Mucosa of rectum (tissue), 2 donors: ENCODE results near the gene NWD2.

Experiments used
- H3K27ac ChIP-seq, 2 donors: one replicate each; pipeline ENCODE4 v1.7.0; 2013; ENCODE audit warnings: inconsistent platforms in 2 of 2, low read depth in 2 of 2, low read length in 2 of 2
- H3K27me3 ChIP-seq, 2 donors: one replicate each; pipeline ENCODE4 v1.7.0; 2013; ENCODE audit warnings: low read length in 2 of 2; ENCODE audit not compliant: control insufficient read depth in 2 of 2, insufficient read depth in 2 of 2
- H3K36me3 ChIP-seq, 2 donors: one replicate each; pipeline ENCODE4 v1.7.0; 2013; ENCODE audit warnings: low read length in 2 of 2; ENCODE audit not compliant: control insufficient read depth in 2 of 2, insufficient read depth in 2 of 2
- H3K4me1 ChIP-seq, 2 donors: one replicate each; pipeline ENCODE4 v1.7.0; 2013; ENCODE audit warnings: low read length in 2 of 2, mild to moderate bottlenecking in 1 of 2; ENCODE audit not compliant: control insufficient read depth in 2 of 2, insufficient read depth in 2 of 2
- H3K4me3 ChIP-seq, 2 donors: one replicate each; pipeline ENCODE4 v1.7.0; 2013; ENCODE audit warnings: low read length in 2 of 2
- H3K9ac ChIP-seq, 2 donors: one replicate each; pipeline ENCODE4 v1.7.0; 2013; ENCODE audit warnings: low read length in 2 of 2, low read depth in 1 of 2, mild to moderate bottlenecking in 1 of 2
- H3K9me3 ChIP-seq, 2 donors: one replicate each; pipeline ENCODE4 v1.7.0; 2013; ENCODE audit warnings: low read length in 2 of 2; ENCODE audit not compliant: control insufficient read depth in 2 of 2
- donor health status: healthy.
- donor health status: Normal muscosa, but diverticular disease.

Gene NWD2

GRCh38 chr4:37471971-37472370 lies 227.4 kb downstream of the NWD2 start:
- no peaks in the 10 kb centered on the region for H3K36me3 ChIP-seq
- no peak overlapping the region for H3K4me3 ChIP-seq
- no peak overlapping the region for H3K9ac ChIP-seq
- peak overlapping the region in 1 of 2 donors; percentile 11 for H3K27ac ChIP-seq
- peaks cover 4 to 25% of the 10 kb centered on the region in 2 donors for H3K4me1 ChIP-seq
- H3K27me3 ChIP-seq: no peaks in the 10 kb centered on the region
- no peaks in the 10 kb centered on the region for H3K9me3 ChIP-seq

GRCh38 chr4:37473807-37474206 lies 229.3 kb downstream of the NWD2 start:
- Histone ChIP-seq H3K27ac (no peak overlapping the region), H3K9ac (no peak overlapping the region), H3K36me3 (no peaks in the 10 kb centered on the region), H3K4me3 (no peak overlapping the region), H3K4me1 (peaks cover 0 to 20% of the 10 kb centered on the region in 2 donors), H3K9me3 (no peaks in the 10 kb centered on the region), H3K27me3 (no peaks in the 10 kb centered on the region)

- Histone ChIP-seq H3K27ac (no peak overlapping the region), H3K4me1 (peaks cover 0 to 12% of the 10 kb centered on the region in 2 donors), H3K4me3 (no peak overlapping the region), H3K9ac (no peak overlapping the region), H3K9me3 (no peaks in the 10 kb centered on the region), H3K27me3 (no peaks in the 10 kb centered on the region), H3K36me3 (no peaks in the 10 kb centered on the region)
Measured at GRCh38 chr4:37475087-37475486, 230.5 kb downstream of the NWD2 start.

GRCh38 chr4:37475776-37476175 lies 231.2 kb downstream of the NWD2 start:
- Histone ChIP-seq H3K9ac (no peak overlapping the region), H3K4me1 (peaks cover 0 to 12% of the 10 kb centered on the region in 2 donors), H3K27me3 (no peaks in the 10 kb centered on the region), H3K27ac (no peak overlapping the region), H3K36me3 (no peaks in the 10 kb centered on the region), H3K4me3 (no peak overlapping the region), H3K9me3 (no peaks in the 10 kb centered on the region)

GRCh38 chr4:37476256-37476655 lies 231.7 kb downstream of the NWD2 start:
- Histone ChIP-seq H3K36me3 (no peaks in the 10 kb centered on the region), H3K4me1 (peaks cover 0 to 8% of the 10 kb centered on the region in 2 donors), H3K9me3 (no peaks in the 10 kb centered on the region), H3K4me3 (no peak overlapping the region), H3K27me3 (no peaks in the 10 kb centered on the region), H3K27ac (no peak overlapping the region), H3K9ac (no peak overlapping the region)

- no peaks in the 10 kb centered on the region for H3K36me3 ChIP-seq
- H3K4me3 ChIP-seq: no peak overlapping the region
- H3K9ac ChIP-seq: no peak overlapping the region
Measured at GRCh38 chr4:37476691-37477090, 232.1 kb downstream of the NWD2 start.

GRCh38 chr4:37477126-37477525 lies 232.6 kb downstream of the NWD2 start:
- Histone ChIP-seq H3K27ac (no peak overlapping the region), H3K36me3 (no peaks in the 10 kb centered on the region), H3K9me3 (no peaks in the 10 kb centered on the region), H3K4me1 (peaks cover 0 to 5% of the 10 kb centered on the region in 2 donors), H3K9ac (no peak overlapping the region), H3K27me3 (no peaks in the 10 kb centered on the region), H3K4me3 (no peak overlapping the region)

More at GRCh38 chr4:37476691-37477090, 232.1 kb downstream of the NWD2 start:
- Histone ChIP-seq H3K27ac (no peak overlapping the region), H3K4me1 (peaks cover 0 to 5% of the 10 kb centered on the region in 2 donors), H3K9me3 (no peaks in the 10 kb centered on the region), H3K27me3 (no peaks in the 10 kb centered on the region)

GRCh38 chr4:37478151-37478550 lies 233.6 kb downstream of the NWD2 start:
- H3K4me1 ChIP-seq: peaks cover 0 to 5% of the 10 kb centered on the region in 2 donors
- no peaks in the 10 kb centered on the region for H3K36me3 ChIP-seq
- H3K9me3 ChIP-seq: no peaks in the 10 kb centered on the region
- no peaks in the 10 kb centered on the region for H3K27me3 ChIP-seq
- H3K27ac ChIP-seq: no peak overlapping the region
- H3K4me3 ChIP-seq: no peak overlapping the region
- no peak overlapping the region for H3K9ac ChIP-seq

GRCh38 chr4:37480509-37480908 lies 236.0 kb downstream of the NWD2 start:
- H3K27ac ChIP-seq: no peak overlapping the region
- no peaks in the 10 kb centered on the region for H3K36me3 ChIP-seq
- H3K9ac ChIP-seq: no peak overlapping the region
- H3K4me3 ChIP-seq: no peak overlapping the region
- H3K27me3 ChIP-seq: no peaks in the 10 kb centered on the region
- peaks cover 0 to 7% of the 10 kb centered on the region in 2 donors for H3K4me1 ChIP-seq
- no peaks in the 10 kb centered on the region for H3K9me3 ChIP-seq

- H3K36me3 ChIP-seq: no peaks in the 10 kb centered on the region
- no peak overlapping the region for H3K9ac ChIP-seq
- H3K27me3 ChIP-seq: no peaks in the 10 kb centered on the region
- no peak overlapping the region for H3K4me3 ChIP-seq
- H3K27ac ChIP-seq: no peak overlapping the region
- H3K4me1 ChIP-seq: peaks cover 5 to 17% of the 10 kb centered on the region in 2 donors
- H3K9me3 ChIP-seq: no peaks in the 10 kb centered on the region
Measured at GRCh38 chr4:37481547-37482122, 237.1 kb downstream of the NWD2 start.
